A673 (cell line): Measurements from ENCODE around the gene DHX34. TPM values are rescaled to one million over a fixed set of nuclear protein-coding genes. Genes with fewer than 3 reads are reported as not detected.
"Not testable (repeated sequence)": the region's sequence is repeated elsewhere in the genome, so short reads cannot be mapped to it uniquely, and the experiment has no call there.

Experiments used
- BruUV-seq: library from RNA; stranded (reverse); fragments of 400-500 nt; replicated peaks from 2 replicates; lab custom pipeline; 2021; lab: Mats Ljungman, UMichigan
- CTCF ChIA-PET: fragments of 300-600 bp; sonication (Branson Sonifier 250); formaldehyde crosslinking; loops from one replicate; lab custom pipeline; 2022; ENCODE audit warnings: antibody characterized with exemption; lab: Charles Lee
- POLR2A ChIA-PET: fragments of 300-600 bp; sonication (Branson Sonifier 250); formaldehyde crosslinking; loops from one replicate; lab custom pipeline; 2022; ENCODE audit warnings: antibody characterized with exemption; ENCODE audit not compliant: low non-redundant PET; lab: Charles Lee
- DNase-seq: peaks from one replicate; pipeline ENCODE4 v3.0.0-alpha.2; 2015; ENCODE audit warnings: low spot score
- H3K27ac ChIP-seq: fragments of 200-600 bp; sonication (generic); 2 replicates; pipeline ENCODE4 v1.5.1; 2016; ENCODE audit warnings: mixed run types, low read depth, mild to moderate bottlenecking, mixed read lengths, antibody characterized with exemption, low read length; ENCODE audit not compliant: poor library complexity, severe bottlenecking
- H3K27me3 ChIP-seq: fragments of 200-600 bp; sonication (generic); replicated peaks from 2 replicates; pipeline ENCODE4 v1.6.1; 2017; ENCODE audit warnings: mixed run types, low read depth, mild to moderate bottlenecking, mixed read lengths, antibody characterized with exemption, low read length; ENCODE audit not compliant: insufficient read depth, poor library complexity
- H3K36me3 ChIP-seq: fragments of 200-600 bp; sonication (generic); 2 replicates; pipeline ENCODE4 v1.6.1; 2016; ENCODE audit warnings: mixed run types, mild to moderate bottlenecking, mixed read lengths, antibody characterized with exemption, low read length; ENCODE audit not compliant: insufficient read depth, poor library complexity, severe bottlenecking
- H3K4me1 ChIP-seq: fragments of 200-600 bp; sonication (generic); 2 replicates; pipeline ENCODE4 v1.6.1; 2017; ENCODE audit warnings: mixed run types, mild to moderate bottlenecking, mixed read lengths, antibody characterized with exemption, low read length; ENCODE audit not compliant: insufficient read depth, poor library complexity, severe bottlenecking
- H3K4me3 ChIP-seq: fragments of 200-600 bp; sonication (generic); 2 replicates; pipeline ENCODE4 v1.5.1; 2016; ENCODE audit warnings: low read depth, mixed run types, mild to moderate bottlenecking, mixed read lengths, low read length; ENCODE audit not compliant: poor library complexity, severe bottlenecking
- H3K9me3 ChIP-seq: fragments of 200-600 bp; sonication (generic); 2 replicates; pipeline ENCODE4 v1.6.1; 2016; ENCODE audit warnings: mixed run types, low read depth, mild to moderate bottlenecking, mixed read lengths, antibody characterized with exemption, low read length; ENCODE audit not compliant: poor library complexity, severe bottlenecking
- CTCF ChIP-seq: fragments of 300-800, 200-600 bp; sonication (generic); conservative IDR thresholded peaks from 2 replicates; pipeline ENCODE4 v1.5.1; 2017; ENCODE audit warnings: low read depth, mild to moderate bottlenecking, antibody characterized with exemption, low read length, moderate library complexity, mixed read lengths
- EZH2 ChIP-seq: fragments of 200-600 bp; sonication (generic); IDR thresholded peaks from 2 replicates; pipeline ENCODE4 v1.6.1; 2017; ENCODE audit warnings: borderline replicate concordance, low read depth, mild to moderate bottlenecking, mixed read lengths, antibody characterized with exemption, low read length; ENCODE audit not compliant: poor library complexity, severe bottlenecking
- intact Hi-C: fragments of 100-400 bp; cut with micrococcal nuclease; formaldehyde crosslinking; loops from one replicate; pipeline ENCODE4 v1.10.0; 2022; ENCODE audit not compliant: unreplicated experiment
- total RNA-seq: library from RNA; stranded (reverse); gene quantifications from 2 replicates; pipeline ENCODE4 v1.2.3, GENCODE V29; 2021

DHX34 gene
- total RNA-seq, 1 experiment from 2014 or later: 29.6 TPM

GRCh38 chr19:47407417-47407774 is 58.3 kb downstream of the DHX34 start:
- ChIA-PET CTCF (interaction anchor here (0.6 kb wide), 2 partner anchors 101 to 1941 kb away, joined by 4 read pairs; no protein-coding TSS in a partner anchor), POLR2A (no interaction called here)
- H3K27ac ChIP-seq: no peak overlapping the region
- no peaks in the 10 kb centered on the region for H3K27me3 ChIP-seq
- no peaks in the 10 kb centered on the region for H3K4me1 ChIP-seq
- H3K36me3 ChIP-seq: no peaks in the 10 kb centered on the region
- H3K9me3 ChIP-seq: no peaks in the 10 kb centered on the region
- intact Hi-C loops: no loop called here
- TF ChIP-seq EZH2 (no peak), CTCF (no peak)
- no TSS peak for BruUV-seq
- H3K4me3 ChIP-seq: no peak overlapping the region
- DNase-seq: no peak

- H3K27me3 ChIP-seq: no peaks in the 10 kb centered on the region
- intact Hi-C loops: no loop called here
- DNase-seq: no peak
- no peaks in the 10 kb centered on the region for H3K9me3 ChIP-seq
- no peaks in the 10 kb centered on the region for H3K36me3 ChIP-seq
- no peak overlapping the region for H3K27ac ChIP-seq
- BruUV-seq: no TSS peak
- no peak for TF ChIP-seq EZH2
- TF ChIP-seq CTCF: no peak
- ChIA-PET POLR2A (no interaction called here), CTCF (no interaction called here)
- H3K4me1 ChIP-seq: no peaks in the 10 kb centered on the region
- H3K4me3 ChIP-seq: no peak overlapping the region
Observed at GRCh38 chr19:47408156-47408938, 59.2 kb downstream of the DHX34 start.

GRCh38 chr19:47411101-47411500 is 62.0 kb downstream of the DHX34 start:
- Histone ChIP-seq H3K9me3 (no peaks in the 10 kb centered on the region), H3K36me3 (no peaks in the 10 kb centered on the region), H3K4me3 (no peak overlapping the region), H3K27me3 (no peaks in the 10 kb centered on the region), H3K27ac (no peak overlapping the region), H3K4me1 (no peaks in the 10 kb centered on the region)
- no peak for DNase-seq
- no TSS peak for BruUV-seq
- TF ChIP-seq CTCF (no peak), EZH2 (no peak)
- intact Hi-C loops: no loop called here
- CTCF ChIA-PET: no interaction called here
- POLR2A ChIA-PET: no interaction called here

- DNase-seq, POLR2A ChIA-PET, intact Hi-C loops, CTCF ChIA-PET, H3K4me1 ChIP-seq, H3K27me3 ChIP-seq, H3K9me3 ChIP-seq, H3K27ac ChIP-seq, H3K4me3 ChIP-seq, H3K36me3 ChIP-seq, BruUV-seq: not testable (repeated sequence)
Observed at GRCh38 chr19:47411696-47412095, 62.6 kb downstream of the DHX34 start.
